Peyer's patch (tissue), 4 donors: ENCODE data around the gene GRIK3. TPM values are rescaled to one million over a fixed set of nuclear protein-coding genes. Genes with fewer than 3 reads are reported as not detected.

Experiments
- DNase-seq, 3 donors: peaks; one replicate each; pipeline ENCODE4 v3.0.0-alpha.2; 2017 to 2019
- H3K27ac ChIP-seq, 4 donors: fragments of 200-600 bp; sonication (generic); one replicate each; pipeline ENCODE4 v1.5.1; 2016 to 2019
- H3K27me3 ChIP-seq, 2 donors: fragments of 200-600 bp; sonication (generic); one replicate each; pipeline ENCODE4 v1.5.1; 2019
- H3K36me3 ChIP-seq, 3 donors: fragments of 200-600 bp; sonication (generic); one replicate each; pipeline ENCODE4 v1.5.1; 2016 to 2019
- H3K4me1 ChIP-seq, 4 donors: fragments of 200-600 bp; sonication (generic); one replicate each; pipeline ENCODE4 v1.5.1; 2016 to 2019
- H3K4me3 ChIP-seq, 4 donors: fragments of 200-600 bp; sonication (generic); 1 replicate in 3 of 4; 2 replicates in 1 of 4; pipeline ENCODE4 v1.5.1; 2016 to 2019; ENCODE audit warnings: mild to moderate bottlenecking in 1 of 4
- H3K9me3 ChIP-seq, 4 donors: fragments of 200-600 bp; sonication (generic); one replicate each; pipeline ENCODE4 v1.5.1; 2016 to 2019; ENCODE audit warnings: mild to moderate bottlenecking in 1 of 4
- CTCF ChIP-seq, 6 experiments: fragments of 450-650 bp in 4 of 6; fragments of 200-600 bp in 2 of 6; sonication (generic) in 1 of 6; IDR thresholded peaks; one replicate each; pipeline ENCODE4 v1.5.1; 2017 to 2019; ENCODE audit warnings: antibody characterized with exemption in 6 of 6, mild to moderate bottlenecking in 3 of 6, moderate library complexity in 1 of 6
- POLR2A ChIP-seq, 2 donors: fragments of 450-650 bp; IDR thresholded peaks; one replicate each; pipeline ENCODE4 v1.5.1; 2017; ENCODE audit warnings: antibody characterized with exemption in 2 of 2, mild to moderate bottlenecking in 2 of 2, moderate library complexity in 2 of 2
- total RNA-seq, 4 donors: library from RNA; depleted of rRNA; stranded (reverse); fragments of >200 nt; gene quantifications; one replicate each; pipeline ENCODE4 v1.1.0, GENCODE V29; 2016

The GRIK3 gene
- total RNA-seq, 4 donors from 2014 or later: 0.18 to 0.83 (median 0.62) TPM

GRCh38 chr1:36994294-36994693 lies 40.0 kb downstream of the GRIK3 start:
- Histone ChIP-seq H3K27me3 (no peaks in the 10 kb centered on the region), H3K4me3 (no peak overlapping the region), H3K4me1 (no peaks in the 10 kb centered on the region), H3K27ac (no peak overlapping the region), H3K36me3 (no peaks in the 10 kb centered on the region), H3K9me3 (no peaks in the 10 kb centered on the region)
- no peak for DNase-seq
- TF ChIP-seq CTCF (IDR thresholded peaks at IDR 0.05) (no peak), POLR2A (IDR thresholded peaks at IDR 0.05) (no peak)

- Histone ChIP-seq H3K9me3 (no peaks in the 10 kb centered on the region), H3K27me3 (no peaks in the 10 kb centered on the region), H3K36me3 (no peaks in the 10 kb centered on the region), H3K4me1 (no peaks in the 10 kb centered on the region), H3K4me3 (no peak overlapping the region), H3K27ac (no peak overlapping the region)
- TF ChIP-seq POLR2A (IDR thresholded peaks at IDR 0.05) (no peak), CTCF (IDR thresholded peaks at IDR 0.05) (no peak)
- no peak for DNase-seq
Measured at GRCh38 chr1:36992139-36992943, 42.0 kb downstream of the GRIK3 start.

- DNase-seq: no peak
- Histone ChIP-seq H3K36me3 (no peaks in the 10 kb centered on the region), H3K9me3 (no peaks in the 10 kb centered on the region), H3K27ac (no peak overlapping the region), H3K27me3 (no peaks in the 10 kb centered on the region), H3K4me1 (no peaks in the 10 kb centered on the region), H3K4me3 (no peak overlapping the region)
- TF ChIP-seq CTCF (IDR thresholded peaks at IDR 0.05) (no peak), POLR2A (IDR thresholded peaks at IDR 0.05) (no peak)
Measured at GRCh38 chr1:36991551-36991950, 42.8 kb downstream of the GRIK3 start.

GRCh38 chr1:36990928-36991327 lies 43.4 kb downstream of the GRIK3 start:
- TF ChIP-seq POLR2A (IDR thresholded peaks at IDR 0.05) (no peak), CTCF (IDR thresholded peaks at IDR 0.05) (no peak)
- H3K27me3 ChIP-seq: no peaks in the 10 kb centered on the region
- no peaks in the 10 kb centered on the region for H3K36me3 ChIP-seq
- no peak overlapping the region for H3K27ac ChIP-seq
- no peak for DNase-seq
- H3K4me1 ChIP-seq: no peaks in the 10 kb centered on the region
- no peak overlapping the region for H3K4me3 ChIP-seq
- no peaks in the 10 kb centered on the region for H3K9me3 ChIP-seq

GRCh38 chr1:36989241-36989640 lies 45.1 kb downstream of the GRIK3 start:
- Histone ChIP-seq H3K27ac (no peak overlapping the region), H3K36me3 (no peaks in the 10 kb centered on the region), H3K4me1 (no peaks in the 10 kb centered on the region), H3K4me3 (no peak overlapping the region), H3K27me3 (no peaks in the 10 kb centered on the region), H3K9me3 (no peaks in the 10 kb centered on the region)
- TF ChIP-seq CTCF (IDR thresholded peaks at IDR 0.05): no peak
- no peak for TF ChIP-seq POLR2A (IDR thresholded peaks at IDR 0.05)
- DNase-seq: no peak
